HG03045 (cell line): ENCODE measurements around the gene SEMA7A.

Source experiments
- ATAC-seq: cut with Tn5 transposase; IDR thresholded peaks from one replicate; pipeline ENCODE4 v1.9.1; 2021; ENCODE audit warnings: mild to moderate bottlenecking, moderate library complexity; ENCODE audit not compliant: unreplicated experiment

The SEMA7A gene

GRCh38 chr15:74417670-74418069 is 16.1 kb downstream of the SEMA7A start:
- ATAC-seq = no peak

- ATAC-seq = no peak
Observed at GRCh38 chr15:74417225-74417624, 16.5 kb downstream of the SEMA7A start.

- ATAC-seq = no peak
Observed at GRCh38 chr15:74415966-74416916, 17.5 kb downstream of the SEMA7A start.

- ATAC-seq = no peak
Observed at GRCh38 chr15:74414603-74415338, 19.0 kb downstream of the SEMA7A start.

GRCh38 chr15:74414081-74414580 is 19.6 kb downstream of the SEMA7A start:
- ATAC-seq = no peak

GRCh38 chr15:74413350-74414080 is 20.2 kb downstream of the SEMA7A start:
- no peak for ATAC-seq

- no peak for ATAC-seq
Observed at GRCh38 chr15:74412159-74412558, 21.6 kb downstream of the SEMA7A start.

GRCh38 chr15:74411686-74412085 is 22.1 kb downstream of the SEMA7A start:
- ATAC-seq = no peak

- ATAC-seq = no peak
Observed at GRCh38 chr15:74410502-74410901, 23.3 kb downstream of the SEMA7A start.

- ATAC-seq = no peak
Observed at GRCh38 chr15:74409225-74409624, 24.5 kb downstream of the SEMA7A start.

GRCh38 chr15:74408815-74409214 is 24.9 kb downstream of the SEMA7A start:
- no peak for ATAC-seq

- ATAC-seq = no peak
Observed at GRCh38 chr15:74408385-74408784, 25.4 kb downstream of the SEMA7A start.

- ATAC-seq = no peak
Observed at GRCh38 chr15:74406992-74407705, 26.6 kb downstream of the SEMA7A start.

- ATAC-seq = no peak
Observed at GRCh38 chr15:74406517-74406916, 27.2 kb downstream of the SEMA7A start.

- ATAC-seq = no peak
Observed at GRCh38 chr15:74405823-74406222, 27.9 kb downstream of the SEMA7A start.

GRCh38 chr15:74403991-74404563 is 29.7 kb downstream of the SEMA7A start:
- peak; percentile 25 for ATAC-seq

- peak; percentile 22 for ATAC-seq
Observed at GRCh38 chr15:74403588-74403919, 30.2 kb downstream of the SEMA7A start.

GRCh38 chr15:74402873-74403587 is 30.7 kb downstream of the SEMA7A start:
- ATAC-seq = peak; percentile 24

GRCh38 chr15:74402337-74402841 is 31.4 kb downstream of the SEMA7A start:
- no peak for ATAC-seq
